Hematopoietic multipotent progenitor cell (in vitro differentiated cells): Measurements from ENCODE around the gene EFNB1. TPM values are rescaled to one million over a fixed set of nuclear protein-coding genes. Genes with fewer than 3 reads are reported as not detected.

Experiments
- DNase-seq, 3 donors: peaks; one replicate each; pipeline ENCODE4 v3.0.0-alpha.2; 2011 to 2015; ENCODE audit warnings: low read depth in 2 of 3, low spot score in 2 of 3
- total RNA-seq: library from RNA; depleted of rRNA; stranded (reverse); fragments of >200 nt; gene quantifications from one replicate; pipeline ENCODE4 v1.2.3, GENCODE V29; 2012

Gene EFNB1
- total RNA-seq, 1 donor, result 13.2 TPM

DNA sequence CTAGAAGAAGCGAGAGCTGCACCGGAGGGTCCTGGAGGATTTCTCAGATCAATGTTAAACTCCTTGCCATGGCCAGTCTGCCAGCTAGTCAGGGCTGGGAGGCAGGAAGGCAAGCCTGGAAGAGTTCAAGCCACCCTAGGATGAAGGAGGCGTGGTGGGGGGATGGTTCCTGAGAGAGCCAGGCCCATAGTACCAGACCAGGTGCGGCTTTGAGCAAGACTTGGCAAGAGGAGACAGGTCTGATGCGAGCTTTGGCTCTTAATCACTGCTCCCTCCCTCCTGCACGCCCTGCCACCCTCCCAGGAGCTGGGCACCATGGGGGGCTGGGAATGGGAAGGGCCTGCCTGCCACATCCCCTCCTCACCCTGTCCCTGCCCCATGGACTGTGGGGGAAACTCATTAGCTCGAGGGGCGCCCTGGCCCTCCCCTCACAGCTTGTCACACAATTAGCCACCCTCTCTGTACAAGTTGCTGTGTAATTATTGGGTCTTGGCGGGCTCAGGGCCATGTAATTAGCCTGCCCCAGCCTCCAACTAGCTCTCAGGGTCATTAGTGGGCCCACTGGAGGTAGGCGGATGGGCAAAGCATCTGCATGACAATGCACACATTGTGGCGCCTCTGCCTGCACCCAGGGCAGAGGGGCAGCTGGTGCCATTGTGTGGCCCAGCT, 50.3 kb downstream of the EFNB1 start:
- no peak for DNase-seq

DNA sequence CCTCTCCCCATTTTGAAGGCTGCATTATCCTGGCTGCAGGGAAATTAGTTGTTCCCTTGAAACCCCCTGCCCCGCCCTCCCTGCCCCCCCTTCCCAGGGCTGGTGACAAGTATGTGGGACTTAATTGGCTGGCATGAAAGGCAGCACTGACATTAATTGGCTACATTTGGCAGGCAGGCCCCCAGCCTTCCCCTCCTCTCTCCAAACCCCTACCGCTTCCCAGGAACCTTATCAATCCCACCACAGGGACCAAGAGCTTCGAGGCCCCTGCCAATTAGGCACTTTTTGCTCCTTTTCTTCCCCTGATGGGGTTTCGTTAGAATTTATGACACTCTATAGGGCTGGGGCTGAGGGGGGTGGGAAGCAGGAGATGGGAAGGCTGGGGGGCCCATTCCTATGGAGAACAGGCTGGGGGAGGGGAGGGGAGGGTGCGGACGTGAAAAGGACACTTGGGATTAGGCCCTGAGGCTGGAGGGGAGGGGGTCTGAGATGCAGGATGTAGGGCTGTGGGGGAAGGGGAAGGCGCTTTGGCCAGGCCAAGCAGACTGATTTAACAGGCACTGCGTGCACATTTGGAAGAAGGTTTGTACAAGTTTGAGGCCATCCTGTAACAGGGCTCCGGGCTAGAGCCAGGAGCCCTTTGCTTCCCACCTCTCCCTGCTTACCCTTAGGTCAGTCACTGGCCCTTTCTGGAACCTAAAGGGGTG, 52.2 kb downstream of the EFNB1 start:
- DNase-seq, result no peak

DNA sequence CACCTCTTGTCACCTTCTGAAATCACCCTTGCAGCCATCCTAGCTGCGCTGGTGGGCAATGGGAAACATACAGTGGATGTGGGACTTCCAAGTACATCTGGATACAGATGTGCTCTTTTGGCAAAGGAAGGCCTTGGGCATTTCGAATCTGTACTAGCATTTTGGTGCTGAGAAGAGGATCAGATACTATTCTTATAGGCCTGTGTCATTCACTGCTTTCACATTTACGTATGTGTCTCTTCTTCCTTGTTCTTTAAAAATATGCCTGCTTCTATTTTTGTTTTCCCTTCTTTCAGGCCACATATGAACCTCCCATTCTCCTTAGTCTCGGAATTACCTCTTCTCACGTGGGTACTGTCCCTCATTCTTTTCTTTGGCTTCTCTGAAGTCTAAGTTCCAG, 53.1 kb downstream of the EFNB1 start:
- DNase-seq, result no peak

DNA sequence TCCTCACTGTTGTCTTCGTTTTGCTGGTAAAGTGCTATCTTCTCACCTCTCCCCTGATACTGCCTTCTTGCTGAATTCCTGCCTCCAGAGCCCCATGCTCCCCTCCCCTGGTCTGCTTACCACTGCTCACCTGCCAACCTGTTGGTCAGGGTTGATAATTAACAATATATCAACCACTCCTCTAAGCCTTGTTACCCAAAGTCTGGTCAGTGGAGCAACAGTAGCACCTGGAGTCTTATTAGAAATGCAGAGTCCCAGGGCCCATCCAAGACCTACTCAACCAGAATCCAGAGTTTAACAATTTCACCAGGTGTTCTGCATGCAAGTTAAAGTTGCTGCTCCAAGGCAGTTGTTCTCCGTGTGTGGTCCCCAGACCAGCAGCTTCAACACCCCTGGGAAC, 55.0 kb downstream of the EFNB1 start:
- no peak for DNase-seq

DNA sequence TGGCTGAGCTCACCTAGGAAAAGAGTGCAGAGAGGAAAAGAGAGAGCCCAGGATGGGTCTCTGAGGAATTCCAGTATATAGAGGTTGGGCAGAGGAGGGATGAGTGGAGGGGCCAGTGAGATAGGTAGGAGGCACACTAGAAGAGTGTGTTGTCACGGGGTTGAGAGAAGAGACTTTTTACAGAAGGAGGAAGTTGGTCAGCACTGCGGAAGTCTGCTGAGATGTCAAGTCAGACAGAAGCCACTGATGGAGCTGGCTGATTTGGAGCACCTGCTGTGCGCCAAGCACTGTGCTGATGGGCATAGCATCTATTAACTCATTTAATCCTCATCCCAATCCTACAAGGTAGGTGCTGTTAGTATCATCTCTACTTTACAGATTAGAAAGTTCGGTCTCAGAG, 60.4 kb downstream of the EFNB1 start:
- peak in 2 of 3 donors; percentile 29 to 64 for DNase-seq

Other genes with a start within 250 kb of the EFNB1 start
- 8.9 TPM for gene STARD8, start 181.4 kb upstream of the EFNB1 start, total RNA-seq